Measurements from ENCODE around the gene LDLRAD4.

GRCh38 chr18:13429884-13430510 is 211.4 kb downstream of the LDLRAD4 start:
- no peak for TF ChIP-seq POLR2AphosphoS5 (IDR thresholded peaks at IDR 0.05; ENCODE audit: borderline replicate concordance, low read depth, low read length)
- no peak for TF ChIP-seq EZH2 (IDR thresholded peaks at IDR 0.05)

Measured in SK-N-MC (cell line).